Esophagus muscularis mucosa (tissue), 4 donors: ENCODE measurements around the gene CACNG7. TPM values are rescaled to one million over a fixed set of nuclear protein-coding genes. Genes with fewer than 3 reads are reported as not detected.
A peak's percentile ranks its signal among the peaks of the same experiment; 100 is the strongest.

Experiments
- DNase-seq: peaks from one replicate; pipeline ENCODE4 v3.0.0-alpha.2; 2017; ENCODE audit errors: extremely low spot score
- H3K27ac ChIP-seq, 4 donors: fragments of 200-600 bp; sonication (generic); replicated peaks in 1 of 4; 1 replicate in 3 of 4; 2 replicates in 1 of 4; pipeline ENCODE4 v1.5.1; 2016 to 2019; ENCODE audit warnings: mild to moderate bottlenecking in 1 of 4
- H3K27me3 ChIP-seq, 4 donors: fragments of 200-600 bp; sonication (generic); one replicate each; pipeline versions ENCODE4 v1.5.1 to v1.6.0; 2016 to 2019
- H3K36me3 ChIP-seq, 4 donors: fragments of 200-600 bp; sonication (generic); one replicate each; pipeline ENCODE4 v1.5.1; 2016 to 2019
- H3K4me1 ChIP-seq, 4 donors: fragments of 200-600 bp; sonication (generic); one replicate each; pipeline ENCODE4 v1.5.1; 2016 to 2019
- H3K4me3 ChIP-seq, 4 donors: fragments of 200-600 bp; sonication (generic); 1 replicate in 2 of 4; 2 replicates in 2 of 4; pipeline ENCODE4 v1.5.1; 2016 to 2019; ENCODE audit warnings: mild to moderate bottlenecking in 4 of 4, moderate library complexity in 1 of 4
- H3K9me3 ChIP-seq, 4 donors: fragments of 200-600 bp; sonication (generic); 1 replicate in 3 of 4; 2 replicates in 1 of 4; pipeline ENCODE4 v1.5.1; 2016 to 2019
- EP300 ChIP-seq: sonication (generic); formaldehyde crosslinking; IDR thresholded peaks from one replicate; pipeline ENCODE4 v1.6.1; 2017; ENCODE audit warnings: antibody characterized with exemption
- POLR2A ChIP-seq: fragments of 450-650 bp; IDR thresholded peaks from one replicate; pipeline ENCODE4 v1.6.1; 2017; ENCODE audit warnings: antibody characterized with exemption, moderate library complexity, mild to moderate bottlenecking, low read depth
- POLR2AphosphoS5 ChIP-seq, 2 donors: sonication (generic); formaldehyde crosslinking; IDR thresholded peaks; one replicate each; pipeline ENCODE4 v1.6.1; 2017; ENCODE audit warnings: antibody characterized with exemption in 2 of 2
- WGBS: methylation state at CpG from one replicate; pipeline ENCODE4 v1.1.5; 2018; 5-methylcytosine and 5-hydroxymethylcytosine counted together
- intact Hi-C: fragments of 100-400 bp; cut with DNase I; formaldehyde crosslinking; loops from one replicate; pipeline ENCODE4 v1.15.1; 2023
- total RNA-seq, 4 donors: library from RNA; depleted of rRNA; stranded (reverse); fragments of >200 nt; gene quantifications; one replicate each; pipeline versions ENCODE4 v1.1.0 to v1.2.1, GENCODE V29; 2016
- TF ChIP-seq, protein P1 (sequence below), 3 experiments: fragments of 200-600 bp in 2 of 3; fragments of 450-650 bp in 1 of 3; sonication (generic) in 2 of 3; IDR thresholded peaks; one replicate each; pipeline ENCODE4 v1.5.1; 2017 to 2019; ENCODE audit warnings: antibody characterized with exemption in 3 of 3, mild to moderate bottlenecking in 2 of 3, moderate library complexity in 1 of 3

The CACNG7 gene
- total RNA-seq, 4 donors from 2014 or later, result under 0.01 to 1.2 TPM; not detected in 2

DNA sequence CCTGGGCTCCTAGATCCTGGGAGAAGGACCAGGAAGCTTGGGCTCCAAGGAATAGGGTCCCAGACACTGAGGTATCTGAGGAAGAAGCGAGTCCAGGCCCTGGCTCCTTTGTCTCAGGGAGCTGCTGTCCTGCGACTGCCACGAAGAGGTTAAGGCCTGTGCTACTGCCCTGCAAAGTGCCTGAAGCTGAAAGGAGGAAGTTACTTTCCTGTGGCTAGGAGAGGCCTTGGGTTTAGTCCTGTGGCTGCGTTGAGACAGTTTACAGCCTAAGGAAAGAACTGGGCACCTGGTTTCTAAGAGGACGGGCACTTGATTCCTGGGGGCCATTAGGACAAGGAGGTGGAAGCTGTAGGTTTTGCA lies 38.6 kb upstream of the CACNG7 start:
- H3K27ac ChIP-seq, result peak overlapping the region; percentile 98 to 99 (median 98)
- peaks cover 17 to 50% (median 45%) of the 10 kb centered on the region in 4 donors for H3K36me3 ChIP-seq
- no peak for TF ChIP-seq EP300
- TF ChIP-seq POLR2A, result no peak
- TF ChIP-seq POLR2AphosphoS5 (IDR thresholded peaks at IDR 0.05), result no peak
- TF ChIP-seq, protein P1, sequence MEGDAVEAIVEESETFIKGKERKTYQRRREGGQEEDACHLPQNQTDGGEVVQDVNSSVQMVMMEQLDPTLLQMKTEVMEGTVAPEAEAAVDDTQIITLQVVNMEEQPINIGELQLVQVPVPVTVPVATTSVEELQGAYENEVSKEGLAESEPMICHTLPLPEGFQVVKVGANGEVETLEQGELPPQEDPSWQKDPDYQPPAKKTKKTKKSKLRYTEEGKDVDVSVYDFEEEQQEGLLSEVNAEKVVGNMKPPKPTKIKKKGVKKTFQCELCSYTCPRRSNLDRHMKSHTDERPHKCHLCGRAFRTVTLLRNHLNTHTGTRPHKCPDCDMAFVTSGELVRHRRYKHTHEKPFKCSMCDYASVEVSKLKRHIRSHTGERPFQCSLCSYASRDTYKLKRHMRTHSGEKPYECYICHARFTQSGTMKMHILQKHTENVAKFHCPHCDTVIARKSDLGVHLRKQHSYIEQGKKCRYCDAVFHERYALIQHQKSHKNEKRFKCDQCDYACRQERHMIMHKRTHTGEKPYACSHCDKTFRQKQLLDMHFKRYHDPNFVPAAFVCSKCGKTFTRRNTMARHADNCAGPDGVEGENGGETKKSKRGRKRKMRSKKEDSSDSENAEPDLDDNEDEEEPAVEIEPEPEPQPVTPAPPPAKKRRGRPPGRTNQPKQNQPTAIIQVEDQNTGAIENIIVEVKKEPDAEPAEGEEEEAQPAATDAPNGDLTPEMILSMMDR (IDR thresholded peaks at IDR 0.05), result no peak
- intact Hi-C loops, result loop anchor here (10.0 kb wide), 1 partner anchor 234 kb away; the partner anchor contains the start of genes NDUFA3 and OSCAR
- H3K9me3 ChIP-seq, result no peaks in the 10 kb centered on the region
- no peak for DNase-seq
- peak overlapping the region; percentile 86 to 99 (median 95) for H3K4me3 ChIP-seq
- peaks cover 40 to 80% (median 78%) of the 10 kb centered on the region in 4 donors for H3K4me1 ChIP-seq
- H3K27me3 ChIP-seq, result no peaks in the 10 kb centered on the region
- 37% methylated on average over 5 of the region's 5 CpGs for WGBS

DNA sequence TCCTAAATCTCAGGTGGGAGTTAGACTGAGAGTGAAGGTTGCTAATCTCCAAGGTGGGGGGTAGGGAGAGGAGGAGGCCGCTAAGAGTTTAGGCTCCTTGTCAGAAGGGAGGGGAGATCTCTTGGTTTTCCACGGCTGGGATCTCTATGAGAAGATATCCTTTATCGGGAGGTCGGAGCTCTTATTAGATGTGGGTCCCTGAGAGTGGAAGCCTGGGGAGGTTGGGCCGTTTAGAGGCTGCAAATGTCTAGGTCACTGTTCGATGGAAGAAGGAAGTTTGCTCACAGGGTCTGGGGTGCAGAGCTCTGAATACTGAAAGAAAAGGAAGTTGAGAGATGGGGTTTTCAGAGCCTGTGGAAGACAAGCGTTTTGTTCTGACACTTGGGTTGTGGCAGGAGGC lies 37.6 kb upstream of the CACNG7 start:
- WGBS, result 43% methylated on average over 7 of the region's 7 CpGs
- no peak for DNase-seq
- H3K4me1 ChIP-seq, result peaks cover 31 to 79% (median 71%) of the 10 kb centered on the region in 4 donors
- H3K36me3 ChIP-seq, result peaks cover 17 to 59% (median 53%) of the 10 kb centered on the region in 4 donors
- intact Hi-C loops, result loop anchor here (10.0 kb wide), 1 partner anchor 233 kb away; the partner anchor contains the start of genes NDUFA3 and OSCAR
- H3K4me3 ChIP-seq, result peak overlapping the region in 2 of 4 donors; percentile 86 to 99
- no peaks in the 10 kb centered on the region for H3K27me3 ChIP-seq
- TF ChIP-seq POLR2AphosphoS5 (IDR thresholded peaks at IDR 0.05) (no peak), EP300 (no peak), POLR2A (no peak)
- TF ChIP-seq, protein P1 (IDR thresholded peaks at IDR 0.05), result no peak
- H3K27ac ChIP-seq, result peak overlapping the region; percentile 24 to 99 (median 98)
- H3K9me3 ChIP-seq, result no peaks in the 10 kb centered on the region

DNA sequence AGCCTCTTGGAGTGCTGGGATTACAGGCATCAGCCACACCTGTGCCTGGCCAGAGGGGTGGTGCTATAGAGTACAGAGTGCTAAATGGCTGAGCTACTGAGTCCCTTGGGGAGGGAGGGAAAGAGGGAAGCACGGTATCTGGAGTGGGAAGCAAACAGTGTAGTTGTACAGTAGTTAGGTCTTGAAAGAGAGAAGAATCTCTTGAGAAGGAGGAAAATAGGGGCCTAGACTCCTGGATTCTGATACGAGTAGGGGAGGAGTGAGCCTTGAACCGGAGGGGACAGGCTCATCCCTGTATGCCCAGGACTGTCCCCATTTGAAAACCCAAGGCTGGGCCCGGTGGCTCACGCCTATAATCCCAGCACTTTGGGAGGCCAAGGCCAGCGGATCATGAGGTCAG lies 36.3 kb upstream of the CACNG7 start:
- TF ChIP-seq, protein P1 (IDR thresholded peaks at IDR 0.05), result no peak
- TF ChIP-seq EP300, result no peak
- no peak for TF ChIP-seq POLR2A
- TF ChIP-seq POLR2AphosphoS5 (IDR thresholded peaks at IDR 0.05), result no peak
- H3K36me3 ChIP-seq, result peaks cover 17 to 64% (median 53%) of the 10 kb centered on the region in 4 donors
- intact Hi-C loops, result loop anchor here (10.0 kb wide), 1 partner anchor 232 kb away; the partner anchor contains the start of genes NDUFA3 and OSCAR
- no peak overlapping the region for H3K4me3 ChIP-seq
- peaks cover 23 to 80% (median 65%) of the 10 kb centered on the region in 4 donors for H3K4me1 ChIP-seq
- no peaks in the 10 kb centered on the region for H3K9me3 ChIP-seq
- WGBS, result 51% methylated on average over 6 of the region's 6 CpGs
- DNase-seq, result no peak
- peak overlapping the region in 3 of 4 donors; percentile 20 to 35 (median 27) for H3K27ac ChIP-seq
- H3K27me3 ChIP-seq, result no peaks in the 10 kb centered on the region

DNA sequence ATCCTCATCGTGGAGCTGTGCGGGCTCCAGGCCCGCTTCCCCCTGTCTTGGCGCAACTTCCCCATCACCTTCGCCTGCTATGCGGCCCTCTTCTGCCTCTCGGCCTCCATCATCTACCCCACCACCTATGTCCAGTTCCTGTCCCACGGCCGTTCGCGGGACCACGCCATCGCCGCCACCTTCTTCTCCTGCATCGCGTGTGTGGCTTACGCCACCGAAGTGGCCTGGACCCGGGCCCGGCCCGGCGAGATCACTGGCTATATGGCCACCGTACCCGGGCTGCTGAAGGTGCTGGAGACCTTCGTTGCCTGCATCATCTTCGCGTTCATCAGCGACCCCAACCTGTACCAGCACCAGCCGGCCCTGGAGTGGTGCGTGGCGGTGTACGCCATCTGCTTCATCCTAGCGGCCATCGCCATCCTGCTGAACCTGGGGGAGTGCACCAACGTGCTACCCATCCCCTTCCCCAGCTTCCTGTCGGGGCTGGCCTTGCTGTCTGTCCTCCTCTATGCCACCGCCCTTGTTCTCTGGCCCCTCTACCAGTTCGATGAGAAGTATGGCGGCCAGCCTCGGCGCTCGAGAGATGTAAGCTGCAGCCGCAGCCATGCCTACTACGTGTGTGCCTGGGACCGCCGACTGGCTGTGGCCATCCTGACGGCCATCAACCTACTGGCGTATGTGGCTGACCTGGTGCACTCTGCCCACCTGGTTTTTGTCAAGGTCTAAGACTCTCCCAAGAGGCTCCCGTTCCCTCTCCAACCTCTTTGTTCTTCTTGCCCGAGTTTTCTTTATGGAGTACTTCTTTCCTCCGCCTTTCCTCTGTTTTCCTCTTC lies 35.1 kb upstream of the CACNG7 start:
- intact Hi-C loops, result loop anchor here (10.0 kb wide), 1 partner anchor 231 kb away; the partner anchor contains the start of genes NDUFA3 and OSCAR
- H3K36me3 ChIP-seq, result peaks cover 17 to 64% (median 53%) of the 10 kb centered on the region in 4 donors
- H3K4me1 ChIP-seq, result peaks cover 27 to 84% (median 70%) of the 10 kb centered on the region in 4 donors

More for the DNA sequence above, 35.1 kb upstream of the CACNG7 start:
- DNase-seq, result no peak
- Histone ChIP-seq H3K4me3 (no peak overlapping the region), H3K9me3 (no peaks in the 10 kb centered on the region), H3K27me3 (peaks cover 0 to 4% (median 0%) of the 10 kb centered on the region in 4 donors), H3K27ac (peak overlapping the region in 1 of 4 donors; percentile 27)
- TF ChIP-seq EP300 (no peak), POLR2AphosphoS5 (IDR thresholded peaks at IDR 0.05) (peak in 1 of 2 donors; percentile 29), POLR2A (no peak)
- TF ChIP-seq, protein P1 (IDR thresholded peaks at IDR 0.05), result no peak
- 85% methylated on average over 45 of the region's 51 CpGs for WGBS
